ENCODE results near the gene GAL.
"Not testable (repeated sequence)": the region's sequence is repeated elsewhere in the genome, so short reads cannot be mapped to it uniquely, and the experiment has no call there.

The GAL gene, protein sequence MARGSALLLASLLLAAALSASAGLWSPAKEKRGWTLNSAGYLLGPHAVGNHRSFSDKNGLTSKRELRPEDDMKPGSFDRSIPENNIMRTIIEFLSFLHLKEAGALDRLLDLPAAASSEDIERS

DNA sequence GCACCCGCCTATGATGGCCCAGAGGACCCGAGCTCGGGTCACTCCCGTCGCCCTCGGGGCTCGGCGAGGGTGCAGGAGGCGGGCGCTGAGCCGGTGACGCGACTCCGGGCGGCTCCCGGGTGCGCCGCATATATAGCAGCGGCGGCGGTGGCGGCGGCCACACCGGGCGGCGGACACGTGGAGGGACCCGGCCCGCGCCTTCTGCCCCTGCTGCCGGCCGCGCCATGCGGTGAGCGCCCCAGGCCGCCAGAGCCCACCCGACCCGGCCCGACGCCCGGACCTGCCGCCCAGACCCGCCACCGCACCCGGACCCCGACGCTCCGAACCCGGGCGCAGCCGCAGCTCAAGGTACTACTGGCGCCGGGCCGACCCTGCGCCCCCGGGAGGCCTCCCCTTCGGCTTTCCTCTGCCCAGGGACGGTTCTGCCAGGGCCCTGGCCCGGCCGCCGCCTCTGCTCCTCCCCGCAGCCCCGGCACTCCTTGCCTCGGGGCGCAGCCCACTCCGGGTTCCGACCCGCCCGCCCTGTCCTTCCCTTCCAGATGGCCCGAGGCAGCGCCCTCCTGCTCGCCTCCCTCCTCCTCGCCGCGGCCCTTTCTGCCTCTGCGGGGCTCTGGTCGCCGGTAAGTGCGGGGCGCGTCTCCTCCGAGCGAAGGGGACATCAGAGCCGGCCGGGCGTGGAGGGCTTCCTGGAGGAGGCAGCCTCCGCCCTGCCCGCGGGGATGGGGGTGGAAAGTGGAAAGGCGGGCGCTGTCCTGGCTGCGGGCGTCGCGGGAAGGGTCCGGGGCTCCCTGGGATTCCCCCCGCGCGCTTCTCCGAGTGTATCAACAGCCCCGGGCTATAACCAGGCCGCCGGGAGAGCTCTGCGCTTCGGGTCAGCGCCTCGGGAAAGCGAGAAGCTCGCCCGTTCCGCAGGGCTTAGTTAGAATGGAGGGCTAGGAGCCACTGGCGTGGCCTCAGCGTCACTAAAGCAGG, at the start of gene GAL:
Gene GAL (plus strand): TSS at position 160 of the 972 bp plus-strand sequence. CDS start 380 bp downstream, at position 540.
- Mint-ChIP-seq H3K27ac (no peak within 1 kb of the TSS), H3K4me3 (no peak within 1 kb of the TSS), H3K9me3 (no peaks in the 10 kb centered on the region), H3K36me3 (ENCODE audit: low read depth) (no peaks in the 10 kb centered on the region), H3K27me3 (ENCODE audit: low read depth) (peaks cover 64% of the 10 kb centered on the region), H3K4me1 (ENCODE audit: low read depth) (no peaks in the 10 kb centered on the region)

DNA sequence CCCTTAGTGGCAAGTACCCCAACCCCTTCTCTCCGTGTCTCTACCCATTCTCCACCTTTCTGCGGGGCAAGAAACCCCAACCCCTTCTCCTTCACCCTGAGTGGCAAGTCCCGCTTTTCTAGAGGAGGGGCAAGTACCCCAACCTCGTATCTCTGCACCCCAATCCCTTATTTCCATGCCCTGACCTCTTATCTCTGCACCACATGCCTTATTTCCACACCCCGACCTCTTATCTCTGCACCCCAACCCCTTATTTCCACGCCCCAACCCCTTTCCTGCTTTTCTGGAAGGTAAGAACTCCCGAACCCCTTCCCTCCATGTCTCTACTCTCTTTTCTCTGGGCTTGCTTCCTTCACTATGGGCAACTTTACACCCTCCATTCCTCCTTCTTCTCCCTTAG, 49.7 kb upstream of the GAL start:
- not testable (repeated sequence) for H3K27ac Mint-ChIP-seq; H3K36me3 Mint-ChIP-seq (ENCODE audit: low read depth); H3K4me3 Mint-ChIP-seq; H3K9me3 Mint-ChIP-seq; H3K4me1 Mint-ChIP-seq (ENCODE audit: low read depth)
- peaks cover 22% of the 10 kb centered on the region for H3K27me3 Mint-ChIP-seq (ENCODE audit: low read depth)

DNA sequence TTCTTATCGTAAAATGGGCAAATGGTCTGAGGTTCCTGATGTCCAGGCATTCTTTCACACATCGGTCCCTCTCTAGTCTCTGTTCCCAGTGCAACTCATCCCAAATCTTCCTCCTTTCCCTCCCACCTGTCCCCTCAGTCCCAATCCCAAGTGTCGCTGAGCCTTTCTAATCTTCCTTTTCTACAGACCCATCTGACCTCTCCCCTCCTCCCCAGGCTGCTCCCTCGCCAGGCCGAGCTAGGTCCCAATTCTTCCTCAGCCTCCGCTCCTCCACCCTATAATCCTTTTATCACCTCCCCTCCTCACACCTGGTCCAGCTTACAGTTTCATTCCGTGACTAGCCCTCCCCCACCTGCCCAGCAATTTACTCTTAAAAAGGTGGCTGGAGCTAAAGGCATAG, 49.2 kb upstream of the GAL start:
- not testable (repeated sequence) for H3K4me3 Mint-ChIP-seq; H3K36me3 Mint-ChIP-seq (ENCODE audit: low read depth); H3K4me1 Mint-ChIP-seq (ENCODE audit: low read depth); H3K9me3 Mint-ChIP-seq; H3K27ac Mint-ChIP-seq
- H3K27me3 Mint-ChIP-seq (ENCODE audit: low read depth), result peaks cover 22% of the 10 kb centered on the region

DNA sequence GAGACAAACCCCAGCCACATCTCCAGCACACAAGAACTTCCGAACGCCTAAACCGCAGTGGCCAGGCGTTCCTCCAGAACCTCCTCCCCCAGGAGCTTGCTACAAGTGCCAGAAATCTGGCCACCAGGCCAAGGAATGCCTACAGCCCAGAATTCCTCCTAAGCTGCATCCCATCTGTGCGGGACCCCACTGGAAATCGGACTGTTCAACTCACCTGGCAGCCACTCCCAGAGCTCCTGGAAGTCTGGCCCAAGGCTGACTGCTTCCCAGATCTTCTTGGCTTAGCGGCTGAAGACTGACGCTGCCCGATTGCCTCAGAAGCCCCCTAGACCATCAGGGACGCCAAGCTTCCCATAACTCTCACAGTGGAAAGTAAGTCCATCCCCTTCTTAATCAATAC, 48.5 kb upstream of the GAL start:
- H3K27me3 Mint-ChIP-seq (ENCODE audit: low read depth), result peaks cover 22% of the 10 kb centered on the region
- not testable (repeated sequence) for H3K36me3 Mint-ChIP-seq (ENCODE audit: low read depth); H3K27ac Mint-ChIP-seq; H3K4me1 Mint-ChIP-seq (ENCODE audit: low read depth); H3K4me3 Mint-ChIP-seq; H3K9me3 Mint-ChIP-seq

DNA sequence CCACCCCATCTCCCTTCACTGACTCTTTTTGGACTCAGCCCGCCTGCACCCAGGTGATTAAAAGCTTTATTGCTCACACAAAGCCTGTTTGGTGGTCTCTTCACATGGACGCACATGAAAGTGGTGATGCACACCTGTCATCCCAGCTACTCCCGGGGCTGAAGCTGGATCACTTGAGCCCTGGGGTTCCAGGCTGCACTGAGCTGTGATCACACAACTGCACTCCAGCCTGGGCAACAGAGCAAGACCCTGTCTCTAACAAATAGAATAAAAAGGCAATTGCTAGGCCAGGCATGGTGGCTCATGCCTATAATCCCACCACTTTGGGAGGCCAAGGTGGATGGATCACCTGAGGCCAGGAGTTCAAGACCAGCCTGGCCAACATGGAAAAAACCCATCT, 45.0 kb upstream of the GAL start:
- H3K36me3 Mint-ChIP-seq (ENCODE audit: low read depth); H3K4me3 Mint-ChIP-seq; H3K27ac Mint-ChIP-seq; H3K4me1 Mint-ChIP-seq (ENCODE audit: low read depth); H3K9me3 Mint-ChIP-seq: not testable (repeated sequence)
- H3K27me3 Mint-ChIP-seq (ENCODE audit: low read depth), result peaks cover 18% of the 10 kb centered on the region

DNA sequence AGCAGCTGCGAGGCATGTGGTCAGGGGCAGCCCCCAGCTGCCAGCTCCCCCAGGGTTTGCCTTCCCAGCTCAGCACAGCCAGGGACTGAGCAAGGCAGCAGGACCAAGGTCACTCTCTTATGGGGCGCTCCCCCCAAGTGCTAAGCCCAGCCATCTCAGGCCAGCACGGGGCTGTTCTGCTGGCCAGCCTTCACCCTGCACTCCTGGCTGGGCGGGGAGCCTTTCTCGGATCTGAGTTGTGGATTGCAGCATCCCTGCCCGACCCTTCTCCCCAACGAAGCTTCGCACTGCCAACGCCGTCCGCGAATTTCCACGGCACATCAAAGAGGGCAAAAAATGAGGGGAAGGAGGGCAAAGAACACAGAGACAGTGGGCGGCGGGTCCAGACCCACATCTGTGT, 42.5 kb upstream of the GAL start:
- H3K9me3 Mint-ChIP-seq, result peaks cover 13% of the 10 kb centered on the region
- H3K36me3 Mint-ChIP-seq (ENCODE audit: low read depth), result no peaks in the 10 kb centered on the region
- no peak overlapping the region for H3K4me3 Mint-ChIP-seq
- H3K27ac Mint-ChIP-seq, result no peak overlapping the region
- peaks cover 7% of the 10 kb centered on the region for H3K27me3 Mint-ChIP-seq (ENCODE audit: low read depth)
- no peaks in the 10 kb centered on the region for H3K4me1 Mint-ChIP-seq (ENCODE audit: low read depth)

DNA sequence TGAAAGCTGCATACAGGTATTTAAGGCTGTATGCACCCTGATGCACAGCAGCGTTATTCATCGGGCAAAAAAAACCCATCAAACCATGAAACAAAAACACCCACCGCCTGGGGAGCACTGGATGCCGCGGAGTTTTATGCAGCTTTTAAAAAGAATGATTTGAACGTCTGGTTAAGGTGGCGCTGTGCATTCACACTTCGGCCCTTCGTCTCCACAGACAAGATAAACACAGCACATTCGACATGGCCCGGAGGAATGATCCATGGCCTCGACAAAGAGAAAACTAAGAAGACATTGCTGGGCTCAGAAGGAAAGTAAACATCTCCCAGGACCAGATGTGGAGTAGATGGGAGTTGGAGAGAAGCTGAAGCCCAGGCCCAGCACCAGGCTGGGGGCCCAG, 40.8 kb upstream of the GAL start:
- Mint-ChIP-seq H3K27me3 (ENCODE audit: low read depth) (peaks cover 14% of the 10 kb centered on the region), H3K27ac (no peak overlapping the region), H3K36me3 (ENCODE audit: low read depth) (peaks cover 2% of the 10 kb centered on the region), H3K4me3 (no peak overlapping the region), H3K4me1 (ENCODE audit: low read depth) (no peaks in the 10 kb centered on the region), H3K9me3 (peaks cover 20% of the 10 kb centered on the region)

DNA sequence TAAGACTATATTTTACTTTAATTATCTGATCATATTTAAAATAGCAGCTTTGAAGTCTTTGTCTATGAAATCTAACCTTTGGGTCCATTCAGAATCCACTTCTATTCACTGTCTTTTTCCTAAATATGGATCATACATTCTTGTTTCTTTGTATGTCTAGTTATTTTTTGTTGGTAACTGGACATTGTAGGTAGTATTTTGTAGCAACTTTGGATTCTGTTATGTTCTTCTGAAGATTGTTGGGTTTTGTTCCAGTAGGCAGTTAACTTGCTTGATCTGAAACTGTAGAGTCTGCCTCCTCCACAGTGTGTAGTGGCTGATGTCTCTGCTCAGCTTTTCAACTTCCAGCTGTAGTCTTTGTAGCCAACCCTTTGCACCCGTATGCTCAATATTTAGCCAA, 37.5 kb upstream of the GAL start:
- H3K36me3 Mint-ChIP-seq (ENCODE audit: low read depth), result peaks cover 2% of the 10 kb centered on the region
- peaks cover 18% of the 10 kb centered on the region for H3K27me3 Mint-ChIP-seq (ENCODE audit: low read depth)
- H3K4me1 Mint-ChIP-seq (ENCODE audit: low read depth), result no peaks in the 10 kb centered on the region
- H3K4me3 Mint-ChIP-seq, result no peak overlapping the region
- peaks cover 20% of the 10 kb centered on the region for H3K9me3 Mint-ChIP-seq
- no peak overlapping the region for H3K27ac Mint-ChIP-seq

DNA sequence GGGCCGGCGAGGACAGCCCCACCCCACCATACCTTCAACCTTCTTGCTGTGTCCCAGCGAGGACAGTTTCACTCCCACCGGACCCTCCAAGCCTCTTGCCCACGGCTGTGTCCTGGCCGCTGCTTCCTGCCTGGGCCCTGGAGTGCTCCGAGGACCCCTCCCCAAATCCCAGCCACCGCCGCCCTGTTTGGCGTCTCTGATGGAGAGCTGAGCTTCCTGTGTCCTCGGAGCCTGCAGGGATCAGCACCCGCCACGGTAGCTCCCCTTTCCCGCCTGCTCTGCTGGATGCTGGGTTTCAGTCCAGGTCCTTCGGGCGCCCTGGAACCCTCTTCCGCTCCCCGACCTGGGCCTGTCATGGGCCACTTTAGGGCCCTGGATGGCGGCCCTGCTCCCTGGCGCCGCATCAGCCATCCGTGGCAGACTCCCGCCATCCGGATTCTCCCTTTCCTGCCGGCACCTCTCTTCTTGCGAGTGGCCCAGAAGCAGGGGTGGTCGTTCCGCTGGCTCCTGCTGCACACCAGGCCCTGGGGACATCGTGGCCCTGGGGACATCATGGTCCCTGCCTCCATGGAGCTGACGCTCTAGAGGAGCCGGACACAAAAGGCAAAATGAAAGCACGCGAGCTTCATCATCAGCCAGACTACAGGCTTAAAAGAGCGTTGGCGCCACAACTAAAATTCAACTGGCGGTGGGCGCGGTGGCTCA, 34.3 kb upstream of the GAL start:
- no peak overlapping the region for H3K27ac Mint-ChIP-seq
- peaks cover 16% of the 10 kb centered on the region for H3K9me3 Mint-ChIP-seq

DNA sequence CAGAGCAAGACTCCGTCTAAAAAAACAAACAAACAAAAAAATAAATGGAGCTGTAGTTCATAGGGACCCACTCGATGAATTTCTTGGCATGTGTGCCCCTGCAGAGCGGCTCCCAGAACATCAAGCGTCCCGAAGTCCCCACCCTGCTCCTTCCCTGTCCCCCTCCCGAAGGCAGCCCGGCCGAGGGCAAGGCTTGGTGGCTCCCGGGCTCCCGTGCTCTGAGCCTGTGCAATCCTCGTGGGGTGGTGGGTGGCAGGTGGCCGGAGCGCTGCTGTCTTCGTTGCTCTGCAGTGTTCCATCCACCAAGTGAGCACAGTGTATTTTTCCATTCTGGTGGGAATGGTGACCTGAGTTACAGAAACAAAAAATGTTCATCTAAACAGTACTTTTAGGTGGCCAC, 33.5 kb upstream of the GAL start:
- H3K4me3 Mint-ChIP-seq, result no peak overlapping the region
- no peak overlapping the region for H3K27ac Mint-ChIP-seq
- H3K27me3 Mint-ChIP-seq (ENCODE audit: low read depth), result peaks cover 18% of the 10 kb centered on the region
- peaks cover 2% of the 10 kb centered on the region for H3K36me3 Mint-ChIP-seq (ENCODE audit: low read depth)
- peaks cover 16% of the 10 kb centered on the region for H3K9me3 Mint-ChIP-seq
- H3K4me1 Mint-ChIP-seq (ENCODE audit: low read depth), result no peaks in the 10 kb centered on the region

More for the DNA sequence above, 34.3 kb upstream of the GAL start:
- peaks cover 2% of the 10 kb centered on the region for H3K36me3 Mint-ChIP-seq (ENCODE audit: low read depth)
- H3K4me3 Mint-ChIP-seq, result no peak overlapping the region
- no peaks in the 10 kb centered on the region for H3K4me1 Mint-ChIP-seq (ENCODE audit: low read depth)
- peaks cover 18% of the 10 kb centered on the region for H3K27me3 Mint-ChIP-seq (ENCODE audit: low read depth)

DNA sequence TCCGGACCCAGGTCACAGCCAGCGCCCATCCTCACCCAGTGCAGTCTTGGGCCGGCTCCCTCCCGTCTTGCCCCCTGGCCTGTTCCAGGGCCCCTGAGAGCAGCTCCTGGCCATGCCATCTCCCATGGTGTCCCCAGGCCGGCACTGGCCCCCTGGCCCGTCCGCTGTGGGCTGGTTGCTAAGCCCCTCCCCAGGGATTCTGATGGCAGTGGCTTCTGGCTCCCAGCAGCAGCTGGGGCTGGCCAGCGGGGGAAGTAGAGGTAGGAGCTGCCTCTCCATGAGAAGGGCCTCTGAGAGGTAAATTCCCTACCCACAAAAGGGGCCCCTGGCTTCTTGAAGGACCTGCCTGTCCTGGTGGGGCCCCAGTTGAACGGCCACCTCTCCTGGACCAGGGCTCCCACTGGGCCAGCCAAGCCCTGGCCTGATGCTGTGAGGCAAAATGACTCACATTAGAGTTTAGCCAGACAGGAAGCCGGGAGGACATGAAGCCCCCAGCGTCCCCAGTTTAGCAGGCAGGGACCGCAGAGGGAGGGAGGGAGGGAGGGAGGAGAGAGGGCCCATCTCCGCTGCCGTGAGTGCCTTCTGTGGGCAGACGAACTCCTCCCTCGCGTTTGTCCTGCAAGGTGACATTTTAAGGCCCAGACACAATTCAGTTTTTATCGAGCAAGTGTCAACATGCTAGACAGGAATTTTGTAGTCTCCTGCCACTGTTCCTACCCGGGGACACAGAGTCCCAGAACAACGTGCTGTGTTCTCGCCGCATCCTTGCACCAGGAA, 32.9 kb upstream of the GAL start:
- Mint-ChIP-seq H3K27ac (no peak overlapping the region), H3K4me3 (no peak overlapping the region), H3K4me1 (ENCODE audit: low read depth) (no peaks in the 10 kb centered on the region), H3K9me3 (peaks cover 11% of the 10 kb centered on the region), H3K36me3 (ENCODE audit: low read depth) (peaks cover 2% of the 10 kb centered on the region), H3K27me3 (ENCODE audit: low read depth) (peaks cover 15% of the 10 kb centered on the region)

DNA sequence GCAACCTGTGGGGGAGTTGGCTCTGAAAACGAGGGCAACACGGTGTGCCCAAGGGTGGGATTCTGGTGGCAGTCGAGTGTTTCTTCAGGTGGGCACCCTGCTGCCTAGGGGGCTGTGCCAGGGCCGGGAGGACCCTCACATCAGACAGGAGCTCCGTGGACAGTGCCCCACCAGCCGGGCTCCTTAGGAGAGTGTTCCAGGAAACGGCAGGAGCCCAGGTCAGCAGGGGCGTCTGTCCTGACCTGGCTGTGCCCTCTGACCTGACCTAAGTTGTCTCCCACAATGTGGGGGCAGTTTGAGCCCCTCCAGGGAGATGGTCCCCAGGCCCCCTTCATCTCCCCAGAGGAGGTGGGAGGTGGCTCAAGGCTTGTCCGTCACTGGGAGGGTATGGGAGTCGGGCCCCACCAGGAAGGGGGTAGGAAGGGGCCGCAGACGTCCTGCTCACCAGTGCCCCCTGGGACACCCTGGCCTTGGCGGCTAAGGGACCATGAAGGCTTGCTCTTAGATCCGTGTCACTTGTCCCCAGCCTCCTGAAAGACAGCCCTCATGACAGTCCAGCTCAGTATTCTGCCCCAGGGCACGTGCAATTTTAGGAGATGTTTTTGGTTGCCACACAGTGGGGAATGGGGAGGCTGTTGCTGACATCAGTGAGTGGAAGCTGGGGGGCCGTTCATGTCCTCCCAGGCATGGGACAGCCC, 32.2 kb upstream of the GAL start:
- peaks cover 5% of the 10 kb centered on the region for H3K9me3 Mint-ChIP-seq

DNA sequence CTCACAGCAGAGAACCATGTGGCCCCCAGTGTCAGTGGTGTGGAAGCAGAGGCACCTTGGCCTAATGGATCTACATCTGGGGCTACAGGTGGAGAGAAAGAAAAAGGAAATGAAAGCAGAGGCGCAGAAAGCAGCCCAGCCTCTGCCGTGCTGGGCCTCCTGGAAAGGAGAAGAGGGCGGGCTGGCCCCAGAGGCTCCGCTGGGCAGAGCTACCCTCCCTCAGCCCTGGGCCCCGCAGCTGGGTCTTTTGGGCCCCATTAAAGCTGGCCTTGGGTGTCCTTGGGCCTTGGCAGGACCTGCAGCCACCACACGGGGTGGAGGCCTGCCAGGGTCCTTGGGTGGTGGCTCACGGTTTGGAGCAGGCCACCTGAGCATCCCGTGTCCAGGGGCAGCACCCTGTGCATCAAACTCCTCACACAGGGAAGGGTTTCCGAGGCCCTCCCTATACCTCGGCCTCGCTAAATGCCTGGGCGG, 31.6 kb upstream of the GAL start:
- Mint-ChIP-seq H3K36me3 (ENCODE audit: low read depth) (no peaks in the 10 kb centered on the region), H3K4me3 (no peak overlapping the region), H3K27ac (no peak overlapping the region), H3K27me3 (ENCODE audit: low read depth) (peaks cover 5% of the 10 kb centered on the region), H3K9me3 (no peaks in the 10 kb centered on the region), H3K4me1 (ENCODE audit: low read depth) (no peaks in the 10 kb centered on the region)

More for the DNA sequence above, 32.2 kb upstream of the GAL start:
- Mint-ChIP-seq H3K27me3 (ENCODE audit: low read depth) (peaks cover 10% of the 10 kb centered on the region), H3K27ac (no peak overlapping the region), H3K4me1 (ENCODE audit: low read depth) (no peaks in the 10 kb centered on the region), H3K36me3 (ENCODE audit: low read depth) (peaks cover 2% of the 10 kb centered on the region), H3K4me3 (no peak overlapping the region)
